GM19328 (cell line): Measurements from ENCODE around the gene TEP1.

Experiments
- ATAC-seq: cut with Tn5 transposase; IDR thresholded peaks from one replicate; pipeline ENCODE4 v1.9.1; 2021; ENCODE audit warnings: mild to moderate bottlenecking, moderate library complexity; ENCODE audit not compliant: unreplicated experiment

Gene TEP1

DNA sequence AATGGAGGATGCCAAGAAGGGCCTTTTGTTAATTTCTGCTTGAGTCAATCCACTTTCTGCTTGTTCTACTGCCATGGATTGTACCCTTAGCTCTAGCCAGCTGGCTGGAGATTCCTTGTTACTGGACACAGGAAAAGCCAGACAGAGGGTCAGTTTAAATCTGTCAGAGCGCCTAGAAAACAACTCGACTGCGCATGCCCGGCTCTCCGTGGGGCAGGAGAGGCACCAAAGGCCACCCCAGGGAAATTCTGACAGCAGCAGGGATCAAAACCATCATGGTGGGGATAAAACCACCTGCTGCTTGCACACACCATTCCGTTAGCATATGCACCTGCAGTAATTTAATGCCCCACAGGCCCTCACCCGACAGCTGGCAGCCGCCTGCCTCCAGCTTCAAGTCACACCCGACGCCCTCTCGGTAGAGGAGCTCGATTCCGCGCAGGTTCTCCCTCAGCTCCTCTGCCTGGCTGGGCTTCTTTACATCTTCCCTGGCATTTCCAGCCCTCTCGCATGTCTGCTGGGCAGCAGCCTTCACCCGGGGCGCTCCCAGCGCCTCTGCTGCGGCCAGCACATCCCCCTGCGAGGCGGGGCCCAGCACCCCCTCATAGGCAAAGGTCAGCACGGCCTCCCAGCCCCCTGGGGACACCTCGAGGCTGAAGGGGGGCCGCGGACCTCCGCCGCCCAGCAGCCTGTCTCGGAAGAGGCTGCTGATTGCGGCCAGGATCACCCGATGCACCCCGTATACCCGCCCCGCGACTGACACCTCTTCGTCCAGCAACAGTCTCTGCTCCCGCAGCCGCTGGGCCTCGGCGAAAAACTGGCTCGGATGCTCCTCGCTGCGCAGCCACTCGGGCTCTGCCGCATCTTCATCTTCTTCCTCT, 21.6 kb upstream of the TEP1 start:
- no peak for ATAC-seq

DNA sequence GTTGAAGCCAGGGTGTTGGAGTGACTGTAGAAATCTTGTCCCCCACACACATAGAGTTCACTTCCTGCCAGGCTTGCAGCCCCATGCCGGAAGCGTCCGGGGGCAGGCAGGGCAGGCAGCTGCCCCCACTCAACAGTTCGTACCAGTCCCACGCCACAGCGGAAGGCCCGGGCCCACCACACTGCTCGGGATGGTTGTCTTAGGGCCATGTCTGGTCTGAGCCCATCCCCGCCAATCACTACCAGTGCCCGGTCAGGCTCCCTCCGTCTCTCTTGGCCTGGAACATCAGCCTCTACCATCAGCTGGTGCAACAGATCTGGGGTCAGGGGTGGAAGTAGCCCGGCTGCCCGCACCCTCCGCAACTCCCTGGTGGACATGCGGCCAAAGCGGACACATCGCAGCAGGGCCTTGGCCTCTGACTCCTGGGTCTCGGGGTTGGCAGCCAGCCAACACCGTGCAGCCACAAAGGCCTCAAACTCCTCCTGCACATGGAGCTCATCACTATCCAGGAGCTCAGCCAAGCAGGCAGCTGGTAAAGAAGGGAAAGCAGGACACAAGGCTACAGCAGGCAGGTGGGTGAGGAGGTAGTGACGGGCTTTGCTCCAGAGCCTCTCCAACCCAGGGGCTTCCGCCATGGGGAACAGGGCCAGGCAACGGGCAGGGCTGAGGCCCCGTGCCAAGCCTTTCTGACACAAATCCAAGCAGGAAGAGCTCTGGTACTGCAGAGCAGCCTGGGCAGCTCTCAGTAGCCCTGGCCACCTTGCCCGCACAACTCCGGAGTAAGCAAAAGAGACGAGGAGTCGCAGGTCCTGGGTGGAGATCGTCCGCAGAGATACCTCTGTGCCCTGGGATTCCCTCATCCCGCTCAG, 16.7 kb upstream of the TEP1 start:
- no peak for ATAC-seq

DNA sequence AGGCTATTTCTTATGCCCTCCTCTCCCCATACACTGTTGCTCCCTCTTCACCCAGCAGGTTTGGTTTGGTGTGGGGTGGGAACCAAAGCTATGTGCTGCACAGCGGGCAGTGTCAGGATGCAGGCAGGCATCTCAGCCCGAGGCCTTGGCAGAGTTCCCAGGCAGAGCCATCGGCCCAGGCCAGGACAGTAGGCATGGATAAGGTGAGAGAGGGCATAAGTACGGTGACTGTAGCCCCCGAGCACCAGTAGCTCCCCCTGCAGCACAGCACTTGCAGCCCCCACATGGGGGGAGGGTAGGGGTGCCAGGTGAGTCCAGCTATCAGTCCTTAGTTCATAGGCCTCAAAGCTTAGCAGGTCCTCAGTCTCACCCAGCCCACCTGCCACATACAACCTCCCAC, 15.5 kb upstream of the TEP1 start:
- no peak for ATAC-seq

DNA sequence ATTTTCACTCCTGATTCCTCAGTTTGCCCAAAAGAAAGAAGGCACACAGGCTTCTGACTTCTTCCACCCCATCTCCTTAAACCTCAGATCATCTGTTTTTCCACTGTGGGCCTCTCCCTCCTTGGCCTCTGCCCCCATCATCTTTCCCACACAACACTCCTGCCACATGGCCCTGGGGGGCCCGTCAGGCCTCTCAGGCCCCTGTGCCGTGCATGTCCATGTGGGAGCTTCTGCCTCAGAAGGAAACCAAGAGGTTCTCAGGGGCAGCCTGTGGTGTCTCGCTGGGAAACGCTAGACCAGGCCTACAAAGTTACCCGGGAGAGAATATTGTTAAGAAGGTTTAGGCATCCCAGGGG, 14.7 kb upstream of the TEP1 start:
- peak; percentile 20 for ATAC-seq

DNA sequence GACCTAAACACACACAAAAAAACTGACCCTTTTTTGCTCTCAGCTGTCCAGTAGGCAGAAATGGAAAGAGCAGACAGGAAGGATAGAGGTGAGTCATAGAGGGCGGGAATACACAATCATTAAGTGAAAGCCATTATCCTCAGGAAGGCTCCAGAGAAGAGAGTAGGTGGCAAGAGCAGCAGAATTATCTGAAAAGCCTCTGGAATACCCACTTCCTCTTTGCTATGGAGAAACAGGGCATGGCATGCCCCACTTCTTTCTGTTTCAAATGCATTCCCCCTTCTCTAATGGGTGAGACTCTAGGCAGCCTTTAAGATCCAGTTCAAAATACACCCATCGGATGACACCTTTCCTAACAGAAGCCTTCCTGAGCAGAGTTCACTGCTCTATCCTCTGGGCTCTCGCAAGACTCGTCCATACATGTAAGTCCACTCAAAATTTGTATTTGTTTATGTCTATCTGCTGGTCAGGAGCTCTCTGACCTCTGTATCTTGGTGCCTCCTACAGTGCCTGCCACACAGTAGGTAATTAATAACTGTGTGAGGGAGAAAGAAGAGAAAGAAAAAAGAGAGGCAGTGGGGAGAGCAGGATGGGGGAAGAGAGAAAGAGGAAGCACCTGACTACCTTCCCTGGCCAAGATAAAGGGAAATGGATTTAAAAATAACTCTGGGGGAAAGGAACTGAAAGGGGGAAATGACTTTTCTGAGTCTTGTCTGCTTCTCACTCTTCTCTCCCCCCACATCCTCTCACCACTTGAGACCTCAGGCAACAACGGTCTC, 14.1 kb upstream of the TEP1 start:
- ATAC-seq = peak; percentile 60

DNA sequence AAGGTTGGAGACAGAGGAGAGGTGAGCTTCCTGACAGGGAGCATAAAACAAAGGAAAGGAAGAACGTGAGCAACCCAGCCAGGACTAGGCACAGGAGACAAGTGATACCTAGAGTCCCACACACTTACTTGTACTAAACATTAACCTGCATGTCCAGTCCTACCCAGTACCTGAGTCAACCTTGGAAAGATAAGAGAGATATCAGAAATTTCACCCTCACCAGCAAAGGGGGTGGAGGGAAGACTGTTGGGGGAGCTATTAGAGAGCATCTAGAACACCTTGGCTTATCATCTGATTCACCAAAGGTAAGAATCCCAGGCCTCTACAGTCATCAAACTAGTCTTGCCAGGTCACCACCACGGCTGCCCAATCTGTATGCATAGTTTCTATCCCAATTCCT, 11.6 kb upstream of the TEP1 start:
- no peak for ATAC-seq

DNA sequence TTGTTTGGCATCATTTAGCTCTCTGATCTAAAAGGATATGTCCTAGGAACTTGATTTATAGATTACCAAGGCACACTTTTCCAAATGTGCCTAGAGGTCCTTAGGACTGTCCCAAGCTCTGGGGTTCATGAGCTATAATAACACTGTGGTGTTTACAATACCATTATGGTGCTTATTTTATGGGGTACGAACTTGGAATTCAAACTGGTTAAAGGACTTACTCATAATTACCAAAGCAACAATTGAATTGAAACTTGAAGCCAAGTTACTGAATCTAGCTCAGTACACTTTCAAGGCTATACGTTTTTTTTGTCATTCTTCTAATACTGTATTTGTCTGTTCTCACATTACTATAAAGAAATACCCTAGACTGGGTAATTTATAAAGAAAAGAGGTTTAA, 9.6 kb upstream of the TEP1 start:
- no peak for ATAC-seq

DNA sequence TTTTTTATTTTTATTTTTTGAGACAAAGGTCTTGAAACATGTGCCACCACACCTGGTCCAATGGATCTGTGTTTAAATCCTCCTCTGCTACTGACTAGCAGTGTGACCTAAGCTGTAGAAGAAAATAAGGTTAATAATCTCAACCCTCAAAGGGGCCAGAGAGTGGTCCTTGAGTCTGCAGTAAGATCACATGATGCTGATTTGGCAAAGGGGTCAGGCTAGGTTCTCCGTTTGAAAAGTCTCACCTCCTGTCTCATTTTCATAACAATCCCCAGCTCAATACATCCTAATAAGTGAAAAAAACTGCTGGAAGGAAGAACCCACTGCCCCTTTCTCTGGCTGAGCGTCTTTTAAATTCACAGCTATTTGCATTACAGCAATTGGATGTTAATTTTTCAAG, 8.0 kb upstream of the TEP1 start:
- ATAC-seq = no peak

DNA sequence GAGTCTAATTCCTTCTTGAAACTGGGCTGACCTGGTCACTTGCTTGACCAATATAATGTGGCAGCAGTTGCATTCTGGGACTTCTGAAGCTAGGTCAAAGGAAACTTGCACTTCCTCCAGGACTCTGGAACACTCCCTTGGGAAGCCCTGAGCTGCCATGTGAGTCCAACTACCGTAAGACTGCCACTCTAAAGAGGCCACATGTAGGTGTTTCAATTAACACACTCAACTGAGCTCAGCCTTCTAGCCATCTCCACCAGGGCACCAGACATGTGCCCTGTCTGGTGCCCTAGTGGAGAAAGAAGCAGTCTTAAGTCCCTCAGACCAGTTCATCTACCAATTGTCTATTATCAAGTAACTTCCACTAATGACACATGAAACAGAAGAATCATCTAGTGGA, 6.1 kb upstream of the TEP1 start:
- ATAC-seq = no peak

DNA sequence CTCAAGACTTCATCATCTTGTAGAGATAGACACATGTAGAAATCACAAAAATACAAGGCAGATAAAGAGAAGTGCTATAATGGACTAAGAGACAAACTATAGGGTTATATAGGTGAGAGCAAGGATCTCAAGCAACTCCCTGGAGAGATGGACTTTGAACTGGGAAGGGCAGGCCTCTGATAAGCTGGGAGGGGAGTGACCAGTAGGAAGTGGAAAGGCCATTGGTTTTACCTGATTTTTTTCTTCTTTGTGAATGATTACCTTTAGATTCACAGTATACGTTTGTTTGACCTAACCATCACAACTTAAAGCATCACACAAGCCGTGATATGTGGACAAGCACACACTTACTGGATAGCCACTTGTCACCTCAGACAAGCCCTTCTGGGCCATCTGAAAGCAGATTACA, 5.2 kb upstream of the TEP1 start:
- no peak for ATAC-seq

DNA sequence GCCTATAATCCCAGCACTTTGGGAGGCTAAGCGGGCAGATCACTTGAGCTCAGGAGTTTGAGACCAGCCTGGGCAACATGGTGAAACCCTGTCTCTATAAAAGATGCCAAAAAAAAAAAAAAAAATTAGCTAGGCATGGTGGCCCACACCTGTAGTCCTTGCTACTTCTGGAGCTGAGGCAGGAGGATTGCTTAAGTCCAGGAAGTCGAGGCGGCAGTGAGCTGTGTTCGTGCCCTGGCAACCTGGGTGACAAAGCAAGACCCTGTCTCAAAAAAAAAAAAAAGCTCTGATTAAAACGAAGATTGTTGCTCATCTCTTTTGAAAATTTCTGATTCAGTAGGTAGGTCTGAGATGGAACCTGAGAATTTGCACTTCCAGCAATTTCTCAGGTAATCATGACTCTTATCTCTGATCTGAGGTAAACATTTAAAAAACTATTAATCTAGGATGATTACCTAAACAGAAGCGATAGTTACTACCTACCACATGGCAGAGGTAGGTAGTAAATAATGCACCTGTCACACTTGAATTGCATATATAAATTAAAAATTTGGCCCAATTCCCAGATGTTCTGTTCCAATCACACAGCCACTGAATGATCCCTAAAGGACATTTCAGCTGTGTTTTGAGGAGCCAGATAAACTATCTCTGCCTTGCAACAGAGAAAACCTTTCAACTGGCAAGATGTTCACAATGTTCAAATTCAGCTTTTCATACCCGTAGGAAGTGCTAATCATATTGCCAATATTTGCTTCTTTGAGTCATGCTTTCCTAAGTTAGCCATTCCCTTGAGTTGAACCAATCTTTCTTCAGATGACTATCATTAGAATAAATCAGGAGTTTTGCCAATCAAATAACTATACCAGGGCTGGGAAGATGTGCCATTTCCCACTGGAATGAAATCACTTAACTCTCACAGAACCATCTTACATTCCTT, 4.2 kb upstream of the TEP1 start:
- ATAC-seq = no peak

DNA sequence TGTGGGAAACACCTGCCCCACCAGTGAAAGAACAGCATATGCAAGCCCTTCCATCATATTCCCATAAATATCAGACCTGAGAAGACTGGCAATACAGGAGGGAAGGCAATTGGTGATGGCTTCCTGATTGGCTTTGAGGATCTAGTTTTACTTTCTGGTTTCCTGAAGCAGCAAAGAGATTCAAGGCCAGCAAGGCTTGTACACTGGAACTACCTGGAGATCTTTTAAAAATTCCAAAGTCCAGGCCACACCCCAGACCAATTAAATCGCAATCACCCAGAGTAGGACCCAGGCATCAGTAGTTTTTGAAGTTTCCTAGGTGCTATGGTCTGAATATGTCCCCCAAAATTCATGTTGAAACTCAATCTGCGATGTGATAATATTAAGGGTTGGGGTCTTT, 2.9 kb upstream of the TEP1 start:
- no peak for ATAC-seq

DNA sequence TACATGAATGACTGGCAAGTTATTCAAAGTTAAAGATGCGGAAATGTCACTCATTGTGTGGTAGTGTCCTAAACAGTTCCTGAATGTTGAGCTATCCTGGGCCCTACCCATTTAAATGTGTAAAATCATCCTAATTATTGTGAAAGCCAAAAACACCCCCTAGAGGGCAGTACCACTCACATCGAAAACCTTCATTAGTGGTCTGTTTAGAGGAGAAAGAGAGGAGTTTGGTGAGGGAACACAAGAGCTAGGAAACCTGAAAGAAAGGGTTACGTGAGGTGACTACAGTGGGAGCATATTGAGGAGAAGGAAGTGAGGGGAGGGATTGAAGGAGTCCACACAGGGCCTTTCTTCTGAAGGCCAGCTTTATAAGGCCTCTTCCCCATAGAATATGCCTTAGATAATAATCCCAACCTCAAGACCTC, 2.5 kb upstream of the TEP1 start:
- ATAC-seq = peak; percentile 40

DNA sequence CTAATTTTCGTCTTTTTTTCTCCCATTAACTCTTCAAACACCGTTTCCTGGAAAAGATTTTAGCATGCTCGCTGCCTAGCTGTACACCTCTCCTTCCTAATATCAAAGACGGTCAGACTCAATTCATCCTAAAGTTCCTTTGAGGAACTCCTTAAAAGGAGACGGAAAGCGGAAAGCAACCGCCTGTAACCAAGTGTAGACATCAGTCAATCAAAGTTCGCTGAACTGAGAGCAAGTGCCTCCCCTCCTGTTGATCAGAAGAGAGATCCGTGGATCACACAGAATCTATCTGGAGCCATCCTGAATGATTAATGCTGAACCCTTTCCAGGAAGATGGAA, 412 bp upstream of the TEP1 start:
- ATAC-seq = peak; percentile 41

DNA sequence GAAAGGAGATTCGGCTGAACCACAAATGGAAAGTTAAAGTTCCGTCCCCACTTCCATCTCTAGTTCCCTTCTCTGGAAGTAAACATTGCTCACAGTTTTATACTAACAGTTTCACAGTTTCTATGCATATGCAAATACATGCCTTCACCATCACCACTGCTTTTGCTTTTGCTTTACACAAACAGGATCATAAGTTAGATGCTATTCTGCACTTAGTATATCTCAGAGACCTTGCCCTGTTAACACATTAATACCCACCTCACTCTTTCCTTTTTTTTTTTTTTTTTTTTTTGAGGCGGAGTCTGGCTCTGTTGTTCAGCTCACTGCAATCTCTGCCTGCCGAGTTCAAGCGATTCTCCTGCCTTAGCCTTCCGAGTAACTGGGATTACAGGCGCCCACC, 890 bp downstream of the TEP1 start:
- peak; percentile 50 for ATAC-seq

DNA sequence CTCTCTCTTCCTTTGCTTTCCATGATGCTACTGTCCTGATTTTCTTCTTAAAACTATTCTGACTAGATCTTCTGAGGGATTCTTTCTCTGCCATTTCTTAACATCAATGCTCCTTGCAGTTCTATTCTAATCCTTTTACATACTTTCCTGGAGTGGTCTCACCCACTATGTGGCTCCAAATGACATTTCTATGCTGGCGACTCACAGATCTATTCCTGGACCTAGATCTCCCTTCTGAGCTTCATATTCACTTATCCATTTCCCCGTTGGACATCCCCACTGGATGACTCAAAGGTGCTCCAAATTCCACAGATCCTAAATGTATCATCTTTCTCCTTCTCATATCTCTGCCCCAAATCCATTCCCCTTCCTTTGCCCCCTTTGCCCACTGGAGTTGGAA, 4.1 kb downstream of the TEP1 start:
- no peak for ATAC-seq

DNA sequence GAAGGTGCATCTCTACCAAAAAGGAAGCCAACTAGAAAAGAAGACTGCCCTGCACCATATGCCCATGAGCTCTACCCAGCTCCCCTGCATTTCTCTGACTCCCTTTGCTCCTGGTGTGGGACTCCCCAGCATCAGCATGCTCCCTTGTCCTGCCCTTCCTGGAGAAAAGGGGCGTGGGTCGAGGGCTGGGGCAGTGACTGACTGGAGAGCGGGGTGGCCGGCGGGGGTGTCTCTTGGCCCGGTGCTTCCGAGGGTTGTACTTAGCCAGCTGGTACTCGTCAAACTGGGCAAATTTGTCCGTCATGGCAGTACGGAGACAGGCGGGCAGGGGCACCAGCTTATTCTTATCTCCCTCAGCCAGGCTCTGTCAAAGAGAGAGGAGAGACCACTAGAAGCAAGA, 9.8 kb downstream of the TEP1 start:
- no peak for ATAC-seq

DNA sequence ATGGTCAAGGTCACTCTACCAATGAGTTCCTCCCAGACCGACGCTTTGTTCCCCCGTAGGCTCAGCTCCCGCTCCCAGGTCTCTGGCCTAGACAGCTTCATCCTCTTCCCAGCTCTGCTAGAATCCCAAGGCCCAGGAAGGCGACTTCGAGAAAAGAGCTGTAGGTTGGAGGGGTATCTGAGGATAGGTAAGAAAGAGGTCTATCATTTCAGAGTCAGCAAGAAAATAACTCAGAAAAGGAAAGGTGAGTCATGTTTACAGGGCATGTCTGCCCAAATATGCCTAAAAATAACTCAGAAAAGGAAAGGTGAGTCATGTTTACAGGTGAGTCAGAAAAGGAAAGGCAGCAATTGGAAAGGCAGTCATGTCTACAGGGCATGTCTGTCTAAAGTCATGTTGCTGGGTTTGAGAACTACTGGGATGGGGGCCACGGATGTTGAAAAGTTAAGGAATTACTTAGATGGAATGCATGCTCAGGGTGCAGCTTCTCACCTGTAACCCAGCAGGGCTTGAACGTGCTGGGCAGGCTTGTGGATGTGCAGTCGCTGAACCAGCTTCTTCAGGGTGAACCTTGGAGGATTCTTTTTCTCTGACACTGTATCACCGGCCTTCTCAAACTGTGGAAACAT, 12.2 kb downstream of the TEP1 start:
- no peak for ATAC-seq

DNA sequence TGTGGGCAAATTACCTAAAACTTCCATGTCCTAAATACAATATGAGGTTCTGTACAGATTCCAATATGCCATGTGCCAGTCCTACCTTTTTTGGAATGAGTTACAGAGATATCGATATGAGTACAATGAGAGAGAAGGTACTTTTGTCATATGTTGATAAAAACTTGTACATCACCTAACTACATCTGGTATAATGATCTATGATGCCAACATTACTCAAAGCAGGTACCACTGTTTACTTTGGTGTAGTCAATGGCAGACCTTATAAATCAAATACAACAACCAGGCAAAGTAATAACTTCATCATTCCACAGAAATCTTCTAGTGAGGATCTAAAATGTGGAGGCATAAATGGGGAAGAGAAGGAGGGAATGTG, 12.7 kb downstream of the TEP1 start:
- no peak for ATAC-seq

DNA sequence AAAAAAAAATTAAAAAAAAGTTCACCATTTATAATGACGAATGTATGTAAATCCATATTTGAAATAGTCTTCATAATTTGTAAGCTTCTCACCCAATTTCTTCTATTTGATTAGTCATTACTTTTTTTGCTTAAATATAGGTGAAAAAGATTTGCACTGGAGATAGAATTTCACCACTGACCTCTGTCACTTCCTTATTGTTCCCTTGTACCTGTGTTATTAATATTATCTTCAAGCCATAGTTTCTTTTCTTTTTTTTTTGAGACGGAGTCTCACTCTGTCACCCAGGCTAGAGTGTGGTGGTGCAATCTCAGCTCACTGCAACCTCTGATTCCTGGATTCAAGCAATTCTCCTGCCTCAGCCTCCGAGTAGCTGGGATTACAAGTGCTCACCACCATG, 15.8 kb downstream of the TEP1 start:
- ATAC-seq = no peak
